ENCODE measurements around the gene SFXN2.

- TF ChIP-seq, protein P1, sequence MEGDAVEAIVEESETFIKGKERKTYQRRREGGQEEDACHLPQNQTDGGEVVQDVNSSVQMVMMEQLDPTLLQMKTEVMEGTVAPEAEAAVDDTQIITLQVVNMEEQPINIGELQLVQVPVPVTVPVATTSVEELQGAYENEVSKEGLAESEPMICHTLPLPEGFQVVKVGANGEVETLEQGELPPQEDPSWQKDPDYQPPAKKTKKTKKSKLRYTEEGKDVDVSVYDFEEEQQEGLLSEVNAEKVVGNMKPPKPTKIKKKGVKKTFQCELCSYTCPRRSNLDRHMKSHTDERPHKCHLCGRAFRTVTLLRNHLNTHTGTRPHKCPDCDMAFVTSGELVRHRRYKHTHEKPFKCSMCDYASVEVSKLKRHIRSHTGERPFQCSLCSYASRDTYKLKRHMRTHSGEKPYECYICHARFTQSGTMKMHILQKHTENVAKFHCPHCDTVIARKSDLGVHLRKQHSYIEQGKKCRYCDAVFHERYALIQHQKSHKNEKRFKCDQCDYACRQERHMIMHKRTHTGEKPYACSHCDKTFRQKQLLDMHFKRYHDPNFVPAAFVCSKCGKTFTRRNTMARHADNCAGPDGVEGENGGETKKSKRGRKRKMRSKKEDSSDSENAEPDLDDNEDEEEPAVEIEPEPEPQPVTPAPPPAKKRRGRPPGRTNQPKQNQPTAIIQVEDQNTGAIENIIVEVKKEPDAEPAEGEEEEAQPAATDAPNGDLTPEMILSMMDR (IDR thresholded peaks at IDR 0.05; ENCODE audit: insufficient read depth, low read depth, low read length), result no peak
- TF ChIP-seq EZH2 (IDR thresholded peaks at IDR 0.05; ENCODE audit: insufficient read depth, low read length), result no peak
Observed at GRCh38 chr10:102775935-102776669, 61.7 kb downstream of the SFXN2 start.
